Amygdala (tissue), 56 donors: ENCODE measurements around the gene CORO2B.

Experiments
- DNase-seq, 56 donors: peaks; one replicate each; lab custom pipeline; 2025; lab: John Stamatoyannopoulos, UW

Gene CORO2B

DNA sequence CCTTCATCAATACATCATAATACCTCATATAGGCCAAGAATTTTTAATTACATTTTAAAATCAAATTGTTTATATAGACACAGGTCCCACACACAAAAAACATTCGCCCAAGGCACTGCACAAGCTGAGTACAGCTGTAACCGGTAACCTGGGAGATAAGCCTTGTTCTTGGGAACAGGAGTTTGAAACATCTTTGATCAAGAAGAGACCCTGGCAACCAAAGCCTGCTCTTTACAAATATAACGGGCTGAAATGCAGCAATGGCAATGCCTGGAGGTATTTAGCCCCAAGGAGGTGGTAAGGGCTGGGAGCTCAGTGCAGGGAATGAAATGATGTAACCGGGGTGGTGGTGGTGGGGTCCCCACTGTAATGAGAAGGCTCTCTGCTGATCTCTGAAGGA, 7.2 kb upstream of the CORO2B start:
- no peak for DNase-seq

DNA sequence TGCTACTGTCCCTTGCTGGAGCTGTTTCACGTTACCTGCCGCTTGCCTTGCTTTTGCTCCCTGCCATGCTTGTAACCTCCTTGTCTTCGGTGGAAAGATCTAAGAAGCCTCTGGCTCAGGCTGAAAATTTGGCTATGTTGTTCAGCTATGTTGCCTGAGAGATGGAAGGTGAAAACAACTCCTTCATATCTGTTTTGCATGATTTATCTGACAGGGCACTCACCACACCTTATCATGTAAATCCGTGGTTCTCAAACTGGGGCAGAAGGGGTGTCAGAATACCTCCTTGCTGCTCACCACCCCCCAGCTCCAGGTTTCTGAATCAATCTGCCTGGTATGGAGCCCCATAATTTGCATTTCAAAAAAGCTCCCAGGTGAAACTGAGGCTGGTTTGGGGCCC, 6.5 kb upstream of the CORO2B start:
- no peak for DNase-seq

DNA sequence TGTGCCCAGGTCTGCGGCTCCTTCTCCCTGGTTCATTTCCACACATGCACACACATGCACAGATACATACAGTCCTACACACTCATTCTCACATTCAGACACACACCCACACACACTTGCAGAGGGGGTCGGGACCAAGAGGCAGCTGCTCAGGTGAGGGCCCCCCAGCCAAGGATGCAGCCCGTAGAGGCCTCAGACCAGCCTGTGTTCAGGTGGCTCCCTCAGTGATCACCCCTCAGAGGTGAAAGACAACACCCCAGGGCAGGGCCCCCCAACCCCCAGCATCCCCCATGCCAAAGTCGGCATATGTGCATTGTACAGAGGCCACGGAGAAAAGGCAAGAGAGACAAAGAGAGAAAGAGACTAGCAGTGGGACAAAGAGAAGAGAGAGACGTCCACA, 5.9 kb upstream of the CORO2B start:
- DNase-seq, result no peak

DNA sequence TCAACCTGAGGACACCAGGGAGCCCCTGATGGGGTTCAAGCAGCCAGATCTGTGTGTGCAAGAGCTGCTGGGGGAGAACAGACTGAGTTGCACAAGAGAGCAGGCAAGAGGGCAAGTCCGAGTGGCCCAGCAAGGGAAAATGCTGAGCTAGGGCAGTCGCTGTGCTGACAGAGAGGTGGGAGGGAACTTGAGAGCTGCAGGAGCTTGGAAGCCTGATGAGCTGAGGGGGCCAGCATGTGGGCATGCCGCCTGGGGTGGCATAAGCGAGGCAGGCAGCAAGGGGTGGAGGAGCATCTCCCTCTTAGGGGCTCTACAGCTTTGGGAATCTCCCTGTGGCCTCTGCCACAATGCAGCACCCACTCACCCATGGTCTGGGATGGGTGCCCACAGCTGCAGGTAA, 4.7 kb upstream of the CORO2B start:
- no peak for DNase-seq

DNA sequence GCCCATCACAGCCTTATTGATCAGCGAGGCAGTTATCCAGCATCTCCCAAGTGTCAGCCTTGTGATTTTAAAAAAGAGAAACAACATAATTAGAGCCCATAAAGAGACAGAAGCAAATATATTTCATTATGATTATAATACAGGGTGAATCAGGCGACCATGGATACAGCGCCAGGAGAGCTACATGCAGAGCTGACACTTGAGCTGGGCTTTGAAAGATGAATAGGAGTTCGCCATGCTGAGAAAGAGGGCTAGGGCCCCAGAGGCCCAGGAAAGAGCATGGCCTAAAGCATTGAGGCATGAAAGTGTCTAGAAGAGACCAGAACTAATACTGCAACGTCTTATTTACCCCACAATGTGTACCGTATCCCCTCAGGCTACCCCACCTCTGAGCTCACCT, 4.2 kb upstream of the CORO2B start:
- no peak for DNase-seq

DNA sequence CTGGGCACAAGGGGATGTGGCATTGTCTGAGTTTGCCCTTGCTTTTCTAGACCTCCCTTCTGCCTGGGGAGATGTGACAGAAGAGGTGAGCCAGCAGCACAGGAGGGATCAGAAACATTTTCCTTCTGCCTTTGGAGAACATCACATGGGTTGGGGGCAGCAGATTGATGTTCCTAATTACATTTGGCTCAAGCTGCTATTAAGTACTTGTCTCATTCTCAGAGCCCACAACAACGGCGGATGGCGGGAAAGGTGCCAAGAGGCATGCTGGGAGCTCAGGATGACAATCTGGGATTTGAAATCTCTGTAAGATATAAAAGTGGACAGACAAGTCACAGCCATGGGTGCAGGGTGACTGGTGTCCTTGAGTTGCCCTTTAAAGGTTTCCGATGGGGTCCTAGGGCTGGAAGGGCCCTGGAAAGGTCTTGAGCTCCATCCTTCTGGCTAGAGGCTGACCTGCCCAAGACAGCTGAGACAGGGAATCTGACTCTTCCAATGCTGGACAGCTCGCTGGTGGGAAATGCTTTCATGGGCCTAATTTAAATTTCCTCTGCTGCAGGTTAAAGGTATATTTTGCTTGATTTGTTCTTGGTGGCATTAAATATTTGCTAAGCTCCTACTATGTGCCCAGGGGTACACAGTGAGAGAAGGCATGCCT, 2.4 kb upstream of the CORO2B start:
- DNase-seq, result no peak

DNA sequence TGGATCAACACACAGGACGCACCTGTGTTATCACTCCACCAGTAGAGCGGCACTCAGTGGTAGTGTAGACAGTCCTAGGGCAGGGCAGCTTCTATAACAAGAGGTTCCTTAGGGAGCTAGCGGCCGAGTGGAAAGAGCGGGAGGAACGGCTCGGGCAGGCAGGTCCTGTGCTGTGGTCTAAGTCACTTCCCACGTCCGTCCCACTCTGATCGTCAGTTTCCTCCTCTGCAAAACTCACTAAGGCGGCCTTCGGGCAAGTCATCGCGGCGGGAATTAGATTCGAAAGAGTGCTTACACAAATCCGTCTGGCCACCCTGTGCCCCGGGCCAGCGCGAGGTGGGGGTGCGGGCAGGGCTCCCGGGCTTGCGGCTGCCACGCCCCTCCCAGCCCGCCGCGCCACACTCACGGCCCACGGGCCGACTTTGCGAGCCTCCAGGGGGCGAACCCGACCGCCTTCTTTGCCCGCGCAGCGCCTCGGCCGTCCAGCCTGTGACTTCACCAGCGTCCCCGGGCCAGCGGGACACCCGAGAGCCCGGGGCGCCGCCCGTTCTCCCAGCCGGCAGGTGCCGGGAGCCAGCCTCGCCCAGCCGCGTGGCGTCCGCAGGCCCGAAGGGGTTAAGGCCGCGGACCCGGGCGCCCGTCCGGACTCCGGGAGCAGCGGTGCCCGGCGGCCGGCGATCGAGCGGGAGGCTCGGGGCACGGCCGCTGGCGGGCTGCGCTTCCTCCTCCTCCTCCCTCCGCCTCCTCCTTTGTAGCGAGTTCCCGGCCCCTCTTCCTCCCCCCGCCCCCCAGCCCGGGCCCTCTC, 416 bp upstream of the CORO2B start:
- DNase-seq, result peak in 48 of 56 donors; percentile 20 to 86 (median 70)

DNA sequence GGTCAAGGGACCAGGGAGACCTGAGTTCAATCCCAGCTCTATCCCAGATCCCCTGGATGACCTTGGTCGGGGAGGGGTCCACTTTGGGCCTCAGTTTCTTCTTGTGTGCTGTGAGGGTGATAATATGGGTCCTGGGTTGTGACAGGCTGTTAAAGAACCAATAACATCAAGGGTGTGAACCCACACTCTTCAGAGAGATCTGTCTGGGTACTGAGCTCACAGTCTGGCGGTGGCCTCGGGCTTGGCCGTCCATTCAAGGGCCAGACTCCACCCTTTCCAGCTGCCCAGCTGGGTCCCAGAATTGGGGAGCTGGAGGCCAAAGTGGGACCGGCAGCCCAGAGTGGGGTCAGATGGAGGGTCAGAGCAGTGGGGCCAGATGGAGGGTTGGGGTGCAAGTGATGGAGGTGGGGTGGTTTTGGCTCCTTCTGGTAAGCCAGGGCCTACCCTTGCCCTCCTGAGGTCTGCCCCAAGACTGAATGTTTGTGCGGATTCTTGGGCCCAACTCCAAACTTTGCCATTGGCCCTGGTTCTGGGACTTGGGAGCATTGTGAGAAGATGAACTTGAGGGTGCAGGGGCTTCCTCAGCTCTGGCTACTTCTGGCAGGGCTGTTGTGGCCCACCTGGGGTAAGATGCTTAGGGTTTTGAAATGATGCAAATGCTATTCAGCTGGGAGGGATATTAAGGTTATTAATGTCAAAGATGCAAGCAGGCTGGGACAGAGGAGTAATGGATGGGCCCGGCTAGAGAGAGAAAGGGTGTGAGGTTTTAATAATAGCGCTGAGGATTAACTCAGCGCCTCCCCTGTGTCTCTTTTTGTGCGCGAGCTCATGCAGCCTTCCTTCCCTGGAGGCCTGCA, 1.5 kb downstream of the CORO2B start:
- DNase-seq, result peak in 2 of 56 donors; percentile 25 to 53

DNA sequence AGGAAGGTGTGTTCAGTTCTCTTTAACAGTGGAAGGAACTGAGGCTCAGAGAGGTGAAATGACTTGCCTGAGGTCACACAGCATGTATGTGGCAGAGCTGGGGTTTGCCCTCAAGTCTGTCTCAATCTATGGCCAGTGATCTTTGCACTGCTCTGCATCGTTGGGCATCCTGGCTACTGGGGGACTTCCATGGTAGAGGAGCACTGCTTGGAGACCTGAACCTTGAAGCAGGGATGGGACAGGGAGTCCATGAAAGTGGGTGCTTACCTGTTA, 2.0 kb downstream of the CORO2B start:
- no peak for DNase-seq

DNA sequence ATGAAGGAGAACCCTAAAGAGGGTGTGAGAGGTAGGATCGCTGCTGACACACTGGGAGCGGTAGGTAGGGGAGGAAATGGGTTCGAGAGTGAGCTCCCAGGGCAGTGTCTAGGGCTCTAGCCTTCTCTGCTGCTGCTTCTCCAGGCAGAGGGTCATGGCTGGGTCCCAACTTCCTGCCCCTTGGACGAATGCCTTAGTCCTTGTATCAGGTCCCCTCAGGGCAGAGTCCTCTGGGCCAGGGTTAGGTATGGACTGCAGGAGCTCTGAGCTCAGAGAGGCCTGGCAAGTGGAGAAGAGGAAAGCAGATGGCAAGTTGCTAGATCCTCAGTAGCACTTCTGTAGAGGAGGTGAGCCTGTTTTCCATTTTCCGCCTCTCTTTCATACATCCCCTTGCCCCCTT, 2.9 kb downstream of the CORO2B start:
- no peak for DNase-seq

DNA sequence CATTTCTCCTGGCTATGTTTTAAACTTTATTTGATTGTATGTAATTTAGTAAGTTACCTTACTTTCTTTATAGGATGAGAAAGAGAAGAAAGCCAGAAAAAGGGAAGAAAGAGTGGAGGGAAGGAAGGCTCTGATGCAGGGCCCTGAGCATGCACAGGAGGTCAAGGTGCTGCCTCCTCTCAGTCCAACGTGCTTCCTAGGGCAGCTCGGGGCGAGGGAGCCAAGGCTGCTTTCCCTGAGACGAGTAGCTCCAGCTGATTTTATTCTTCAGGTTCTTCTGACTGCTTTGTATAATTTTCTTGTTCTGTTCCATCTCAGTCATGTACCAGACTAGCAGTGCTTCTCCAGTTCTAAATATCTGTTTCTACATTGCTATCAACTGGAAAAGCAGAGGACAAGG, 3.4 kb downstream of the CORO2B start:
- DNase-seq, result no peak

DNA sequence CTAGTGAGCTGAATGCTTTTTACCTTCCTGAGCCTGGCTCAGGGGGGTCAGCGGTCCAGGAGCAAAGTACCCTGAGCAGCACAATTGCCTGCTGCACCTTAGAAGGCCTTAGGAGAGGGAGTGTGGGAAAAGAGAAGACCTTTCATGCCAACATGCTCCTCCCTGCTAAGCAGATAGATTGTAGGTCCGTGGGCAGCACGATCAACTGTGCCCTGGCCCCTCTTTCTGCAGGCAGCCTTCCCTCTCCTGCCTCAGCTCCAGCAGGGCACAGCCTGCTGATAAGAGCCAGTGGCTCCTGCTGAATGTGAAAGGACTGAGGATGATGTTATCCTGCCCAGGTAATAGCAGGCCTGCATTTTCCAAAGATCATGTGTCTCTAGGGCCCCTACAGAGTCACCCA, 4.1 kb downstream of the CORO2B start:
- no peak for DNase-seq

DNA sequence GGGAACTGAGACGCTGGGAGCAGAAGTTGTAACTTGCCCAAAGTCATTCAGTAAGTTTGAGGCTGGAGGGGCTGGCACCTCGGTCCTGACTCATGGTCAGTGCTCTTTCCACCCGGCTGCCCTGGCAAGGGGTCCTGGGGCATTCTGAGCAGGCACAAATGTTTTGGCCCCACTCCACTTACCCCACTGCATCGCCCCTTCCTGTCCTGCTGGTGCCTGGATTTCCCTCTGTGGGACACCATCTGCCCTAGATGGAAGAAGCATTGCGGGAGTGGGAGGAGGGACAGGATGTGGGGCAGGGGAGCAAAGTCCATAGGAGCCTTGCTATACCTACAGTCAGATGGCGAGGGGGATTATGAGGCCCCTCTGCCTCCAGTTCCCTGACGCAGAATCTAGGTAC, 4.5 kb downstream of the CORO2B start:
- no peak for DNase-seq

DNA sequence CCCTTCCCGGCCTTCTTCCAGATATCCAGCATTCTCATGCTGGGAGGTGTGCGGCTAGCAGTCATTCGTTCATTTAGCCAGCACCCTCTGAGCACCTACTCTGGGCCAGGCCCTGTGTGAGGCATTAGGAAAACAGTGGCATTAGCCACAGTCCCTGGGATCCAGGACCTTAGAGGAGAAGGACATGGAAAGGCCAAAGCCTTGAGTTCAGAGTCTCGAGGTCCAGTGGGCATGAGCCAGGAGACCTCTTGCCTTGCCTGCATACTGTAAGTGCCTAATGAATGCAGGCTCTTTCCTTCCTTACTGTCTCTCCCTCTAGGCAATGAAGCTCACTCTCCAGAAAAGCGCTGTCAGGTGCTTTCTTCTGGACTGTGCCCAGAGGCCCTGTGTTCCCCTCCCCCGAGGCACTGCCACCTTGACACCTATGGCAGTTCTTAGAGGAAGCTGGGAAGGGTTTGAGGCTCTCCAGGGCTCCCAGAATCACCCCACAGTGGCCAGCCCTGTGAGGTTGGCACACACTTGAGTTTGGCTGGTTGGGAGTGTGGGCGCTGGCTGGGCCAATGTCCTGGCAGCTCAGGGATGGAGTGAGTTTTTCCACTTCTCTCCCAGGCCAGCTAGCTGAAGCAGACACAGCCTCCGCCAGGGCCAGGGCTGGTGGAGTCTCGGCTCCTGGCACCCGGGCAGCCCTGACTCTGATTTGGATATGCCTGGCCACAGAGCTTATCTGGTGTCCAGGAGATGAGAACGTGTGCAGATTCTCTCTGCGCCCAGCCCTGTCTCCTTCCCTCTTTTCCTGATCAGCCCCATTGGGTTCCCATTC, 5.4 kb downstream of the CORO2B start:
- DNase-seq, result peak in 2 of 56 donors; percentile 34 to 44

DNA sequence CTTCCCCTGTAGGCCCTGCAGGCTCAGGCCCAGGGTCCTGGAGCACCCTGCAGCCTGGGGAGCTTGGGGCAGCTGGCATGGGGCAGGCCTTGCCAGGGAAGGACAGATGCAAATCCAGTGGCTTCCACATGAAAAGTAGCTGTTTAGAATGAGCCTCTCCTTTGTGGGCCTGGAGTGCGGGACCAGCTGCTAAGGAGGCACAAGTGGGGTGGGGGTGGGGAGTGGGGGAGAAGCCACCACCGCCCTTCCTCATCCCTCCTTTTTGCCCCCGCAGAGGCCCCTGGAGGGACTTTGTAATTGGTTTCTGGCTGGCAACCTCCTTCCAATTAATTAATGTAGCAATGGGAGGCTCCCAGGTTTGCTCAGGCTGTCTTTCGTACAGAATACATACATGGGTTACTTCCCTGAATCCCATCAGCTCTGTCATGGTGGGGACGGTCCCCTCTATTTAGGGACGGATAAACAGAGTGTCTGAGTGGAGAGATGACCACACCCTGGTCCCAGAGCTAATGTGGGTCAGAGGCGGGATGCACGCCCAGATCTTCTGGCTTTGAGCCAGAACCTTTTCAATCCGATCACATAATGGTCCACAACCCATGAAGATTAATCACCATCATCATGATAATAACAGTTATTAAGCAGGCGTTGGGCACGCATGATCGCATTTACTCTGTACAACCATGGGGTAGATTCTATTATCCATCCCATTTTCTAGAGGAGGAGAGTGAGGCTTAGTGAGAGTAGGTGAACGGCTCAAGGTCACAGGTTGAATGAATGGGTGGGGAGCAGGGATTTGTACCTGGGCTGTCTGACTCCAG, 6.2 kb downstream of the CORO2B start:
- peak in 12 of 56 donors; percentile 32 to 57 (median 46) for DNase-seq

DNA sequence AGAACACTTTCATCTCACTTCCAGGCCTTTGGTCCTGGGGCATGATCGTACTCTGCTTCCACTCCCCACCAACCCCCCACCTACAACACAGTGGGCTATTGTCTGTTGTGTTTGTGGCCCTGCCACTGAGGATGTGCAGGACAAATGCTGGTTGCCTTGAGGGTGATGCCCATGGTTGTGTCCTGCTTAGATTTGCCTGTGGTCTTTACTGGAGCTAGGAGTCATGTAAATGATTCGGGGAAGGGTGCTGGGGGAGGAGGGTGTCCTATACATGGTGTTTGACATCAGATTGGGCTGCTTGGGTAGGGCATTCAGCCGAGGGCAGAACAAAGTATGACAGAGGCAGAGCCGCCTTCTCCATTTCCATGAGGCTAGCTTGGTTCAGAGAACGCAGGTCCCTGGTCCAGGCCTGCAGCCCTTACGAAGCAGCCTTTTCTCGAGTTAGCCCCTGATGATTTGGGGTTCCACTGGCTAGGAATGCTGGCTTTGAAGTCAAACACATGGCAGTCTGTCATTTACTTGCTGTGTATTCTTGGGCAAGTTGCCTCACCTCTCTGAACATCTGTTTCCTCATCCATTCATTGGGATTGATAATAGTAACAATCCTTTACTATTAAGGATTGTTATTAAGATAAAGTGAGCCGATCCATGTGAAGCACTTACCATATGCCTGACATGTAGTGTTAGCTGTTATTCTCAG, 6.9 kb downstream of the CORO2B start:
- peak in 22 of 56 donors; percentile 18 to 66 (median 46) for DNase-seq

DNA sequence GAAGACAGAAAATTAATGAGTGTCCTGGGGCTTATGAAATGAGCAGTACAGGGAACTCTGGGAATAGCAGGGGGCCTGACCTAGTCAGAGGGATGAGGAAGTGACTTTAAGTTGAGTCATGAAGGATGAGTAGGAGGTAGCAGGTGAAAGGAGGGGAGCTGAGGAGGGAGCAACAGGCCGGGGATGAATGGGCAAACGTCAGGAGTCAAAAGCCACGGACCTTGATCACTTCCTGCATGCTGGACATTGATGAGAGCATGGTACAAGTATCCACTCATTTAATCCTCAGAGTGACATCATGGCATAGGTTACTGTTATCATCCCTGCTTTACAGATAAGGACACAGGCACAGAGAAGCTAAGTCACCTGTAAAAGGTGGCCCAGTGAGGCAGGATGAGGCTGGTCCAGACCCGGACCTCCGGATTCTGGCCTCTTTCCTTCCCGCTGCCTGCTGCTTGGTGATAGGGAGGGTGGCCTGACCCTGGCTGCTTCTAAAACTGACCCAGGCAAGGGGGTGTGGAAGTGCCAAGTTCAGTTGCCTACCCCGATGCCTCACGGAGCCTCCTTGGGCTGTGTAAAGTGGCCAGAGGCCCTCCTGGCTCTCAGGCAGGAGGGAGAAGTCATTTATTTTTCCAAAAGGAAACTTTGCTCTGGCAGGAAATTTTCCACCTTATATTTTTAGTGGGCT, 7.6 kb downstream of the CORO2B start:
- DNase-seq, result no peak

DNA sequence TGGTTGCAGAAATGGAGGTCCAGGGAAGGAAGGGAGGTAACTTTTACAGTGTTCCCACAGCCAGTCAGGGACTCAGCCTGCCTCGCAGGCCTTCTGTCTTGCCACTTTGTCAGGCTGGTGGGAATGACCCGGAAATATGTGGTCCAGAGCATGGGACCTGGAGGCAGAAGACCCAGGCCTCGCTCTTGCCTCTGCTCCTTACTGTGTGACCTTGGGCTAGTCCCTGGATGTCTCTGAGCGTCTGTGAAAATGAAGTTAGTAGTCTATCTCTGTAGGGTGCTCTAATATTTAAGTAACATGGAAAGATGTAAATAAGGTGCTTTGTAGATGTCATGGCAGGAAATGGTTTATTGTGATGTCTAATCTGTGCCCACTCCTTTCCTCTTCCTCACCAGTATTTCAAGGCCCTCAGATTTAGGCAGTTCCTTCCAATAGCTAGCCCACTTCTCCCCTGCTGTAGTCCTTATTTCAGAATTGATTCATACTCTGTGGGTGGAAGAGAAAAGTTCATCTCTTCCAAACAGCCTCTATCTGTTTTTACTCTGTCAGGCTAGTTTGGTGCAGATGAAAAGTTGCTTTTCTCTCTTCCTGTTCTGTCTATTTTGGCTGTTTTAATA, 9.1 kb downstream of the CORO2B start:
- no peak for DNase-seq
